ENCODE measurements around the gene UBD.

UBD gene

GRCh38 chr6:29567991-29568390, 8.5 kb upstream of the UBD start:
- H3K27ac ChIP-seq (replicated peaks) = no peak overlapping the region
- TF ChIP-seq REST (IDR thresholded peaks at IDR 0.05; ENCODE audit: insufficient replicate concordance, low read depth) (no peak), GABPA (IDR thresholded peaks at IDR 0.05; ENCODE audit: low read depth) (no peak), POLR2AphosphoS5 (IDR thresholded peaks at IDR 0.05; ENCODE audit: low read depth) (no peak), SPI1 (IDR thresholded peaks at IDR 0.05; ENCODE audit: borderline replicate concordance, low read depth) (no peak), CTCF (IDR thresholded peaks at IDR 0.05; ENCODE audit: insufficient read depth, low read length) (no peak)
- H3K27me3 ChIP-seq (ENCODE audit: insufficient read depth, poor library complexity, severe bottlenecking) = peaks cover 3% of the 10 kb centered on the region
- no peak overlapping the region for H3K4me3 ChIP-seq (replicated peaks; ENCODE audit: insufficient read depth, low read length)
- no peak for DNase-seq (ENCODE audit: low read depth in 1 of 2, low spot score in 1 of 2)

- peaks cover 3% of the 10 kb centered on the region for H3K27me3 ChIP-seq (ENCODE audit: insufficient read depth, poor library complexity, severe bottlenecking)
- no peak for DNase-seq (ENCODE audit: low read depth in 1 of 2, low spot score in 1 of 2)
- no peak for TF ChIP-seq GABPA (IDR thresholded peaks at IDR 0.05; ENCODE audit: low read depth)
- no peak for TF ChIP-seq SPI1 (IDR thresholded peaks at IDR 0.05; ENCODE audit: borderline replicate concordance, low read depth)
- no peak for TF ChIP-seq CTCF (IDR thresholded peaks at IDR 0.05; ENCODE audit: insufficient read depth, low read length)
- no peak for TF ChIP-seq REST (IDR thresholded peaks at IDR 0.05; ENCODE audit: insufficient replicate concordance, low read depth)
- TF ChIP-seq POLR2AphosphoS5 (IDR thresholded peaks at IDR 0.05; ENCODE audit: low read depth) = no peak
Observed at GRCh38 chr6:29567541-29567940, 8.0 kb upstream of the UBD start.

GRCh38 chr6:29566856-29567255, 7.3 kb upstream of the UBD start:
- no peak overlapping the region for H3K4me3 ChIP-seq (replicated peaks; ENCODE audit: insufficient read depth, low read length)

More at GRCh38 chr6:29567541-29567940, 8.0 kb upstream of the UBD start:
- H3K27ac ChIP-seq (replicated peaks) = no peak overlapping the region
- no peak overlapping the region for H3K4me3 ChIP-seq (replicated peaks; ENCODE audit: insufficient read depth, low read length)

More at GRCh38 chr6:29566856-29567255, 7.3 kb upstream of the UBD start:
- no peak overlapping the region for H3K27ac ChIP-seq (replicated peaks)
- H3K27me3 ChIP-seq (ENCODE audit: insufficient read depth, poor library complexity, severe bottlenecking) = peaks cover 3% of the 10 kb centered on the region
- no peak for DNase-seq (ENCODE audit: low read depth in 1 of 2, low spot score in 1 of 2)
- no peak for TF ChIP-seq REST (IDR thresholded peaks at IDR 0.05; ENCODE audit: insufficient replicate concordance, low read depth)
- TF ChIP-seq GABPA (IDR thresholded peaks at IDR 0.05; ENCODE audit: low read depth) = no peak
- no peak for TF ChIP-seq SPI1 (IDR thresholded peaks at IDR 0.05; ENCODE audit: borderline replicate concordance, low read depth)
